ENCODE results near the gene GPR137.
A peak's percentile ranks its signal among the peaks of the same experiment; 100 is the strongest.

Gene GPR137

GRCh38 chr11:64281957-64282770 is 3.5 kb upstream of the GPR137 start:
- Histone ChIP-seq H3K9ac (ENCODE audit: low read length) (no peak overlapping the region), H3K4me3 (ENCODE audit: insufficient read depth in 1 of 2, low read depth in 1 of 2, low read length in 2 of 2) (no peak overlapping the region), H4K8ac (ENCODE audit: low read length) (peak overlapping the region; percentile 9), H3K9me3 (ENCODE audit: control insufficient read depth, low read length) (no peaks in the 10 kb centered on the region), H3K27me3 (ENCODE audit: control insufficient read depth in 1 of 2, insufficient read depth in 1 of 2, low read length in 2 of 2) (no peaks in the 10 kb centered on the region), H3K23ac (ENCODE audit: low read length in 2 of 2) (no peak overlapping the region), H3K14ac (ENCODE audit: low read length in 2 of 2) (no peak overlapping the region), H3K79me1 (replicated peaks; ENCODE audit: low read length, poor library complexity, severe bottlenecking) (peaks cover 42% of the 10 kb centered on the region), H3K27ac (ENCODE audit: low read length, poor library complexity, severe bottlenecking) (no peak overlapping the region), H3K4ac (ENCODE audit: low read depth in 1 of 2, low read length in 2 of 2) (no peak overlapping the region), H4K91ac (ENCODE audit: low read length) (peak overlapping the region; percentile 8), H2BK120ac (ENCODE audit: low read depth, low read length) (no peak overlapping the region), H2BK5ac (ENCODE audit: low read depth, low read length, poor library complexity, severe bottlenecking) (no peak overlapping the region), H3K4me2 (ENCODE audit: low read length, poor library complexity, severe bottlenecking) (no peak overlapping the region), H3K36me3 (ENCODE audit: control insufficient read depth in 1 of 2, insufficient read depth in 2 of 2, low read depth in 1 of 2, low read length in 2 of 2) (peaks cover 32 to 37% of the 10 kb centered on the region in 2 experiments), H2AK5ac (ENCODE audit: low read length, severe bottlenecking) (no peak overlapping the region), H2BK15ac (ENCODE audit: low read depth, poor library complexity, severe bottlenecking) (no peak overlapping the region), H3K18ac (ENCODE audit: low read depth in 1 of 2, low read length in 2 of 2) (no peak overlapping the region), H3K4me1 (ENCODE audit: control insufficient read depth, insufficient read depth, low read depth, low read length) (peaks cover 22% of the 10 kb centered on the region), H2AFZ (ENCODE audit: low read depth, low read length) (no peak overlapping the region), H2BK12ac (ENCODE audit: low read length in 2 of 2) (no peak overlapping the region)
- WGBS, result 96% methylated on average over 21 of the region's 22 CpGs
- DNase-seq, result no peak

GRCh38 chr11:64283092-64283491 is 2.6 kb upstream of the GPR137 start:
- WGBS, result 93% methylated on average over 3 of the region's 3 CpGs
- Histone ChIP-seq H3K9me3 (ENCODE audit: control insufficient read depth, low read length) (no peaks in the 10 kb centered on the region), H2AFZ (ENCODE audit: low read depth, low read length) (no peak overlapping the region), H2BK5ac (ENCODE audit: low read depth, low read length, poor library complexity, severe bottlenecking) (no peak overlapping the region), H4K91ac (ENCODE audit: low read length) (no peak overlapping the region), H4K8ac (ENCODE audit: low read length) (peak overlapping the region; percentile 47), H3K9ac (ENCODE audit: low read length) (peak overlapping the region; percentile 97), H3K23ac (ENCODE audit: low read length in 2 of 2) (peak overlapping the region in 1 of 2 experiments; percentile 10), H2AK5ac (ENCODE audit: low read length, severe bottlenecking) (peak overlapping the region; percentile 17), H3K4ac (ENCODE audit: low read depth in 1 of 2, low read length in 2 of 2) (peak overlapping the region in 1 of 2 experiments; percentile 5), H2BK15ac (ENCODE audit: low read depth, poor library complexity, severe bottlenecking) (no peak overlapping the region), H3K36me3 (ENCODE audit: control insufficient read depth in 1 of 2, insufficient read depth in 2 of 2, low read depth in 1 of 2, low read length in 2 of 2) (peaks cover 29 to 41% of the 10 kb centered on the region in 2 experiments), H3K4me3 (ENCODE audit: insufficient read depth in 1 of 2, low read depth in 1 of 2, low read length in 2 of 2) (peak overlapping the region in 1 of 2 experiments; percentile 97), H3K4me2 (ENCODE audit: low read length, poor library complexity, severe bottlenecking) (no peak overlapping the region), H3K79me1 (replicated peaks; ENCODE audit: low read length, poor library complexity, severe bottlenecking) (peaks cover 50% of the 10 kb centered on the region), H3K4me1 (ENCODE audit: control insufficient read depth, insufficient read depth, low read depth, low read length) (peaks cover 24% of the 10 kb centered on the region), H3K27ac (ENCODE audit: low read length, poor library complexity, severe bottlenecking) (no peak overlapping the region), H2BK12ac (ENCODE audit: low read length in 2 of 2) (no peak overlapping the region), H2BK120ac (ENCODE audit: low read depth, low read length) (no peak overlapping the region), H3K14ac (ENCODE audit: low read length in 2 of 2) (no peak overlapping the region), H3K18ac (ENCODE audit: low read depth in 1 of 2, low read length in 2 of 2) (no peak overlapping the region), H3K27me3 (ENCODE audit: control insufficient read depth in 1 of 2, insufficient read depth in 1 of 2, low read length in 2 of 2) (no peaks in the 10 kb centered on the region)
- no peak for DNase-seq

DNA sequence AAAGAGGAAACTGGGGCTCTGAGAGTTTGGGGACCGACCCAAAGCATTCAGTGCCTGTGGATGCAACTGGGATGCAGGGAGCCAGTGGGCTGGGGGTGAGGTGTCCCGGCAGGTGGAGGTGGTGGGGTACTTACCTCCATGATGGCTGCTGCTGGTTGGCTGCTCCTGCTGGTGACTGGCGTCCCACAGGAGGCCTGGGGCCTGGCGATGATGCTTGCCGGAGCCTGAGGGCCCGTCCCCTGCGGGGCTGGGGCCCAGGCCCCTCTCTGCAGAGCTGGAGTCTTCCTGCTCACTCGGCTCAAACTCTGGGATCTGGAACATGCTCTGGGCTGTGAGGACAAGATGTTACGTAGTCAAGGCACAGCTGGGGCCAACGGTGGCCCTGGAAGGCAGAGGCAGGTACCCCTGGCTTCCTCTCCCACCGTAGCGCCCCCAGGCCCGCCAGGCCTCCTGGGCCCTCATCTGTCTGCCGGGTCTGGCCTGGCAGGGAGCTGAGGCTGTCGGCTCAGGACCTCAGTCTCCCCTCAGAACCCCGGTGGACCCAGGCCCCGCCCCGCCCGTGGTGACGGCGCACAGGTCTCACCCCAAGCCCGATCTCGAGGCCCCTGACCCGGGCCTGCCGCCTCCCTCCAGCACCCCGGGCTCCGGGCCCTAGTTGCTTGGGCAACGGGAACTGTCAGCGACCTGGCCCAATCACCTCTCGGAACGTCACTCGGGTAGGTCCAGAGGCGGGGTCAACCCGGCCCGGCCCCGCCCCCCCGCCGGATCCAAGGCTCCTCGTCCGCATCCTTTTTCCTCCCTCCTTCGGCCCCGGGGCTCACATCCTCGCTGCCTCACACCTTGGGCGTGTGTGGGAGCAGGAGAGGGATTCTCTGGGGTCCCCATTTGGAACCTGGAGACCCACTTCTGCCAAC is 1.3 kb upstream of the GPR137 start, which contains the start of gene BAD:
BAD (minus strand) TSS at position 618 of the 914 bp plus-strand sequence; CDS start at position 321, 297 bp downstream.
- Histone ChIP-seq H4K91ac (ENCODE audit: low read length) (peak within 1 kb of the TSS; percentile 85), H3K4ac (ENCODE audit: low read depth in 1 of 2, low read length in 2 of 2) (peak within 1 kb of the TSS; percentile 73 to 97), H4K8ac (ENCODE audit: low read length) (peak within 1 kb of the TSS; percentile 92), H3K27me3 (ENCODE audit: control insufficient read depth in 1 of 2, insufficient read depth in 1 of 2, low read length in 2 of 2) (no peaks in the 10 kb centered on the region), H2AFZ (ENCODE audit: low read depth, low read length) (peak within 1 kb of the TSS; percentile 80), H3K27ac (ENCODE audit: low read length, poor library complexity, severe bottlenecking) (peak within 1 kb of the TSS; percentile 86), H3K36me3 (ENCODE audit: control insufficient read depth in 1 of 2, insufficient read depth in 2 of 2, low read depth in 1 of 2, low read length in 2 of 2) (peaks cover 19 to 40% of the 10 kb centered on the region in 2 experiments), H3K9ac (ENCODE audit: low read length) (peak within 1 kb of the TSS; percentile 97), H3K18ac (ENCODE audit: low read depth in 1 of 2, low read length in 2 of 2) (peak within 1 kb of the TSS; percentile 81 to 100), H2BK120ac (ENCODE audit: low read depth, low read length) (no peak within 1 kb of the TSS), H3K9me3 (ENCODE audit: control insufficient read depth, low read length) (no peaks in the 10 kb centered on the region), H2BK15ac (ENCODE audit: low read depth, poor library complexity, severe bottlenecking) (peak within 1 kb of the TSS; percentile 61), H2BK5ac (ENCODE audit: low read depth, low read length, poor library complexity, severe bottlenecking) (peak within 1 kb of the TSS; percentile 53), H3K23ac (ENCODE audit: low read length in 2 of 2) (peak within 1 kb of the TSS in 1 of 2 experiments; percentile 87), H2AK5ac (ENCODE audit: low read length, severe bottlenecking) (peak within 1 kb of the TSS; percentile 17), H3K4me1 (ENCODE audit: control insufficient read depth, insufficient read depth, low read depth, low read length) (peaks cover 26% of the 10 kb centered on the region), H3K14ac (ENCODE audit: low read length in 2 of 2) (peak within 1 kb of the TSS; percentile 5 to 98), H3K4me2 (ENCODE audit: low read length, poor library complexity, severe bottlenecking) (peak within 1 kb of the TSS; percentile 98), H2BK12ac (ENCODE audit: low read length in 2 of 2) (peak within 1 kb of the TSS; percentile 56 to 85), H3K79me1 (replicated peaks; ENCODE audit: low read length, poor library complexity, severe bottlenecking) (peaks cover 46% of the 10 kb centered on the region), H3K4me3 (ENCODE audit: insufficient read depth in 1 of 2, low read depth in 1 of 2, low read length in 2 of 2) (peak within 1 kb of the TSS; percentile 83 to 97)
- 7% methylated on average over 34 of the region's 44 CpGs for WGBS
- DNase-seq, result peak; percentile 95

Data from mesenchymal stem cell (in vitro differentiated cells and primary cell).